BJ (cell line): ENCODE results near the gene MC3R. TPM values are rescaled to one million over a fixed set of nuclear protein-coding genes. Genes with fewer than 3 reads are reported as not detected.

ENCODE experiments used
- CTCF ChIA-PET: fragments of 350-600 bp; formaldehyde crosslinking; extraction: SDS; loops from one replicate; lab custom pipeline; 2021; ENCODE audit warnings: antibody characterized with exemption, inconsistent platforms; lab: Yijun Ruan, JAX
- POLR2A ChIA-PET: fragments of 300-600 bp; sonication (Branson Sonifier 250); formaldehyde crosslinking; extraction: SDS; loops from one replicate; lab custom pipeline; 2021; ENCODE audit warnings: antibody characterized with exemption; lab: Charles Lee
- DNase-seq: peaks from one replicate; pipeline ENCODE4 v3.0.0-alpha.2; 2011; ENCODE audit warnings: low read depth
- H3K27me3 ChIP-seq: 2 replicates; pipeline ENCODE4 v1.6.0; 2011; ENCODE audit warnings: low read length; ENCODE audit not compliant: control insufficient read depth, insufficient read depth
- H3K36me3 ChIP-seq: 2 replicates; pipeline ENCODE4 v1.5.1; 2011; ENCODE audit warnings: low read length; ENCODE audit not compliant: control insufficient read depth, insufficient read depth
- H3K4me3 ChIP-seq: 2 replicates; pipeline ENCODE4 v1.5.1; 2011; ENCODE audit warnings: low read depth, mild to moderate bottlenecking, control low read depth, low read length
- polyA minus RNA-seq: library from RNA; depleted of rRNA, polyadenylated mRNA; stranded (reverse); fragments of >200 nt; gene quantifications from 2 replicates; pipeline ENCODE4 v1.2.3, GENCODE V29; 2011; rRNA and poly(A)+ RNA removed
- polyA plus RNA-seq: library from polyadenylated mRNA; depleted of rRNA; stranded (reverse); fragments of >200 nt; gene quantifications from 2 replicates; pipeline ENCODE4 v1.2.3, GENCODE V29; 2011; rRNA removed
- TF ChIP-seq, protein P1 (sequence below): IDR thresholded peaks from 2 replicates; pipeline ENCODE4 v1.5.1; 2011; ENCODE audit warnings: low read depth, mild to moderate bottlenecking, control low read depth, inconsistent platforms, low read length, moderate library complexity; ENCODE audit not compliant: insufficient read depth

MC3R gene
- not detected in 2 replicates for polyA plus RNA-seq
- polyA minus RNA-seq, result not detected in 2 replicates

GRCh38 chr20:56247954-56248782 lies at the start of gene MC3R:
Gene MC3R, plus strand, starts transcription at chr20:56248732. Its CDS starts 112 bp downstream, at chr20:56248844.
- no peaks in the 10 kb centered on the region for H3K36me3 ChIP-seq
- ChIA-PET POLR2A (no interaction called here), CTCF (interaction anchor here (0.7 to 3.3 kb wide), 10 partner anchors 10 to 338 kb away, joined by 3 to 20 read pairs (median 4); no protein-coding TSS in a partner anchor)
- DNase-seq, result no peak
- H3K4me3 ChIP-seq, result no peak within 1 kb of the TSS
- TF ChIP-seq, protein P1, sequence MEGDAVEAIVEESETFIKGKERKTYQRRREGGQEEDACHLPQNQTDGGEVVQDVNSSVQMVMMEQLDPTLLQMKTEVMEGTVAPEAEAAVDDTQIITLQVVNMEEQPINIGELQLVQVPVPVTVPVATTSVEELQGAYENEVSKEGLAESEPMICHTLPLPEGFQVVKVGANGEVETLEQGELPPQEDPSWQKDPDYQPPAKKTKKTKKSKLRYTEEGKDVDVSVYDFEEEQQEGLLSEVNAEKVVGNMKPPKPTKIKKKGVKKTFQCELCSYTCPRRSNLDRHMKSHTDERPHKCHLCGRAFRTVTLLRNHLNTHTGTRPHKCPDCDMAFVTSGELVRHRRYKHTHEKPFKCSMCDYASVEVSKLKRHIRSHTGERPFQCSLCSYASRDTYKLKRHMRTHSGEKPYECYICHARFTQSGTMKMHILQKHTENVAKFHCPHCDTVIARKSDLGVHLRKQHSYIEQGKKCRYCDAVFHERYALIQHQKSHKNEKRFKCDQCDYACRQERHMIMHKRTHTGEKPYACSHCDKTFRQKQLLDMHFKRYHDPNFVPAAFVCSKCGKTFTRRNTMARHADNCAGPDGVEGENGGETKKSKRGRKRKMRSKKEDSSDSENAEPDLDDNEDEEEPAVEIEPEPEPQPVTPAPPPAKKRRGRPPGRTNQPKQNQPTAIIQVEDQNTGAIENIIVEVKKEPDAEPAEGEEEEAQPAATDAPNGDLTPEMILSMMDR, result peak; percentile 69
- no peaks in the 10 kb centered on the region for H3K27me3 ChIP-seq

DNA sequence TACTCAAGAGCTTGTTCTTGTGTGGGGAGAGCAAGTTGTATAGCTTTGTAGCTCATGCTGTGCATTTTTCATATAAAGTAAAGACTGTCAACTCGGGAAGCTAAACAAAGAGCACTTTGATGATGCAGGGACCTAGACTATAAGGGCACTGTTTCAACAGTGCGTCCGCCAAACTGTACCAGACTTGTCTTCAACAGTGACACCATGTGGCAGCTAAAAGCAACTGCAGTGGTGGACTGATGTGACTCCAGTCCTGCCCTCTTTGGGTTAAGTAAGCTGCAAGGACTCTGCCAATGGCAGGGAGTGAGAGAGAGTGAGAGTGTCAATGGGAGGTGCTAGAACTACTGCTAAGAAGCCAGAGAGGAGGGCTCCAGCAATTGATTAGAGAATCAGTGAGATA lies 48.1 kb upstream of the MC3R start:
- DNase-seq, result no peak
- Histone ChIP-seq H3K36me3 (no peaks in the 10 kb centered on the region), H3K4me3 (no peak overlapping the region), H3K27me3 (no peaks in the 10 kb centered on the region)
- TF ChIP-seq, protein P1, result 0 out of 2 replicates have a peak, but pooled peaks have one; percentile 9
- POLR2A ChIA-PET, result no interaction called here
- CTCF ChIA-PET, result no interaction called here

DNA sequence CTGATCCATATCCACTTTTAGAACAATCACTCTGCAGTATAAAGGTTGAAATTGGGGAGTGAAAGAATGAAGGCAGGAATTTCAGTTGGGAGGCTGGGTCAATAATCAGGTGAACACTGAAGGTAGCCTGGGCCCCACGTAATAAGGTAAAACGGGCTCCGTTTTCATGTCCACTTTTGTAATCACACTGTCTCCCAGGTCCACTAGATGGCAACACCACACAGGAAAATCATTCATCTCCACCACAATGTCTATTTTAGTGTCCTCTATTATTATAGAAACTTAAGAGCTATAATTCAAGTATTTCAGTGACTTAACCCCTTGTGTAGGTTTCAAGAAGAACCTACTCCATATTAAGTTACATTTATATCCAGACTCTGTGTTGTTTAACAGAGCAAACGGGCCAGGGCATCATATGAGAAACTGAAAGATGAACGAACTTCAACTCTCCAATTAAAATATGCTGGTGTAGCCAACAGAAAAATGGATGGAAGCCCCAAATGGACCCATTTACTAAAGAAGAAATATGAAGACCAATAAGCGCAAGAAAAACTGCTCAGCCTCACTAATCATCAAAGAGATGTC lies 45.9 kb upstream of the MC3R start:
- no peak for DNase-seq
- no peaks in the 10 kb centered on the region for H3K27me3 ChIP-seq
- no peaks in the 10 kb centered on the region for H3K36me3 ChIP-seq
- no peak overlapping the region for H3K4me3 ChIP-seq
- CTCF ChIA-PET, result interaction anchor here (1.6 kb wide), 1 partner anchor 18 kb away, joined by 3 read pairs; no protein-coding TSS in a partner anchor
- POLR2A ChIA-PET, result no interaction called here
- TF ChIP-seq, protein P1, result peak; percentile 26; the same call in 1 of the 2 replicates

DNA sequence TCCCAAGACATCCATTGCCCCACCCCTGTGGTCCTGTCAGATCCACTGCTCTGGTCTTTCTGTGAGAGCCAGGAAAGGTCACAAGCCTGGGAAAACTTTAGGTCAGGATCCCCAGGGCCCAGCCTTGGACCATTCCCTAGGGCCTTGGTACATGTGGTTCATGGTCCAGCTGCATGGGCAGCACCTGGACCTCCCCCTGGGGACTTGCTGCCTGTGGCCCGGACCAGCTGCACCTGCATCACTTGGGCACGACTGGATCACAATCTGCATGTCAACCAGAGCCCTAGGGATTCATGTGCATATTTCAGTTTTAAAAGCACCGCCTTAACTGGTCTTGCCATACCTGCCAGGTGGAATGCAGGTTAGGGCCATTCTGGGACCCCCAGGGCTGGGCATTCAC lies 44.3 kb upstream of the MC3R start:
- H3K36me3 ChIP-seq, result no peaks in the 10 kb centered on the region
- H3K27me3 ChIP-seq, result no peaks in the 10 kb centered on the region
- H3K4me3 ChIP-seq, result no peak overlapping the region
- ChIA-PET POLR2A (no interaction called here), CTCF (no interaction called here)
- DNase-seq, result no peak
- TF ChIP-seq, protein P1, result no peak

DNA sequence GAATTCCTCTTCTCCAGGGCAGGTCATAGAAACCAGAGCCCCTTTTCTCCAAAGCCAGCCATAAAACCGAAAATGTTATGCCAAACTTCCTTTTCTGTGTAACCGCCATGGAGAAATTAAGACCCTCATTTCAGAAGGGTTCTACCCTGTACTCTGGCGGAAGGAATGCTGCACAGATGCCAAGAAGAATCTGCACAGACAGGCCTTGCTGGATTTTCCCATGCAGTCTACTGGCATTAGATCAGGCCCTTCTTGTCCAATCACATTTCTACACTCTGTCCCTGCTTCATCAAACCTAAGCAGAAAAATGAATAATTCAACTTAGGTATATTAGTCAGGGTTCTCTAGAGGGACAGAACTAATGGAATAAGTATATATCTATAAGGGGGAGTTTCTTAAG lies 43.2 kb upstream of the MC3R start:
- no peak for DNase-seq
- Histone ChIP-seq H3K4me3 (no peak overlapping the region), H3K36me3 (no peaks in the 10 kb centered on the region), H3K27me3 (no peaks in the 10 kb centered on the region)
- TF ChIP-seq, protein P1, result no peak
- CTCF ChIA-PET, result no interaction called here
- POLR2A ChIA-PET, result no interaction called here
